OCI-LY7 (cell line): ENCODE results near the gene BCL11A.

ENCODE experiments used
- EZH2phosphoT487 ChIP-seq: fragments of 200-600 bp; sonication (generic); IDR thresholded peaks from 2 replicates; pipeline ENCODE4 v1.6.1; 2018; ENCODE audit warnings: low read depth, borderline replicate concordance, mild to moderate bottlenecking, mixed run types, antibody characterized with exemption, low read length, moderate library complexity, mixed read lengths
- TF ChIP-seq, protein P1 (sequence below): fragments of 200-600 bp; sonication (generic); conservative IDR thresholded peaks from 2 replicates; pipeline ENCODE4 v1.5.1; 2014; ENCODE audit warnings: mild to moderate bottlenecking, antibody characterized with exemption, low read length, moderate library complexity, mixed read lengths

DNA sequence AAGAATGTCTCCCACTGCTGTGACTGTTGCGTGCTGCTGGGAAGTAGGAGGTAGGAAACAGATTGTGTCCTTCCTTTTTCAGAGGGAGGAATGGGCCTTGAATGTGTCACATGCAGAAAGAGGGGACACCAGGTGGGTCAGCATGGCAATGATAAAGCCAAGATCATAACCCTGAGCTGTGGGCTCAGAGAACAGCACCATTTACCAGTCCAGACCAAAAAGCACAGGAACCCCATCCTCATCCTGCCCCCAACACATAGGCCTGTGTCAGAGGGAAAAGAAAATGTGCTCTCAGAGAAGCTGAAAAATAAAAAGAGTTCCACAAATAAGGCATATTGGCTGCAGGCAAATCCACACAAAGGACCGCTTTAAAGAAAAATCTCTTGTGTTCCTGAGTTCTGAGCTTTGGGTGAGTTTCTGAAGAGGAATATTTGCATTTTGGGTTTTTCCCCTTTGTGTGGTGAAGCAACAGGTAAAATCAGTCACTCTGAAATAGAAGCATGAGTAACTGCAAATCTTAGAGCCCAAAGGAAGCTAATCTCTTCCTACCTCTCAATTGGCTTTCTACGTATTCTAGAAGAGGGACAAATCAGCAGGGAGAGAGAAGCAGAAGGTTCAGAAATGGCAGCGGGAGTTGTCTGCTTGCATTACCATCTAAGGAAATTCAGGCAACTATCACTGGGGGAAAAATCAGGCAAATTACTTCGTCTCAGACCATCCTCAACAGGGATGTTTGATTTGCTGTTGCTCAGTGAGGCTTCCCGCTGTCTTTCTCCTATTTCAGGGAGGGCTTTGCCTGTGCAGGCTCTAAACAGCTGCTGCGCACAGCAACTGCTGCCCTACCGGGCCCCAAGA is 106.8 kb downstream of the BCL11A start:
- TF ChIP-seq, protein P1, sequence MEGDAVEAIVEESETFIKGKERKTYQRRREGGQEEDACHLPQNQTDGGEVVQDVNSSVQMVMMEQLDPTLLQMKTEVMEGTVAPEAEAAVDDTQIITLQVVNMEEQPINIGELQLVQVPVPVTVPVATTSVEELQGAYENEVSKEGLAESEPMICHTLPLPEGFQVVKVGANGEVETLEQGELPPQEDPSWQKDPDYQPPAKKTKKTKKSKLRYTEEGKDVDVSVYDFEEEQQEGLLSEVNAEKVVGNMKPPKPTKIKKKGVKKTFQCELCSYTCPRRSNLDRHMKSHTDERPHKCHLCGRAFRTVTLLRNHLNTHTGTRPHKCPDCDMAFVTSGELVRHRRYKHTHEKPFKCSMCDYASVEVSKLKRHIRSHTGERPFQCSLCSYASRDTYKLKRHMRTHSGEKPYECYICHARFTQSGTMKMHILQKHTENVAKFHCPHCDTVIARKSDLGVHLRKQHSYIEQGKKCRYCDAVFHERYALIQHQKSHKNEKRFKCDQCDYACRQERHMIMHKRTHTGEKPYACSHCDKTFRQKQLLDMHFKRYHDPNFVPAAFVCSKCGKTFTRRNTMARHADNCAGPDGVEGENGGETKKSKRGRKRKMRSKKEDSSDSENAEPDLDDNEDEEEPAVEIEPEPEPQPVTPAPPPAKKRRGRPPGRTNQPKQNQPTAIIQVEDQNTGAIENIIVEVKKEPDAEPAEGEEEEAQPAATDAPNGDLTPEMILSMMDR = no peak
- TF ChIP-seq EZH2phosphoT487 = no peak
